ENCODE data around the gene PFKFB4.
A peak's percentile ranks its signal among the peaks of the same experiment; 100 is the strongest.

PFKFB4 gene

GRCh38 chr3:48473617-48473952, 83.0 kb downstream of the PFKFB4 start:
- no peak for TF ChIP-seq CTCF (IDR thresholded peaks at IDR 0.05)
- Mint-ChIP-seq H3K9me3 (no peaks in the 10 kb centered on the region), H3K4me1 (peaks cover 35% of the 10 kb centered on the region), H3K27ac (peak overlapping the region; percentile 91), H3K4me3 (peak overlapping the region; percentile 94), H3K36me3 (ENCODE audit: low read depth) (peaks cover 4% of the 10 kb centered on the region), H3K27me3 (ENCODE audit: low read depth, poor library complexity) (no peaks in the 10 kb centered on the region)
- no peak for DNase-seq

GRCh38 chr3:48472923-48473616, 83.5 kb downstream of the PFKFB4 start:
- peak; percentile 44 for TF ChIP-seq CTCF (IDR thresholded peaks at IDR 0.05)
- Mint-ChIP-seq H3K9me3 (no peaks in the 10 kb centered on the region), H3K27me3 (ENCODE audit: low read depth, poor library complexity) (no peaks in the 10 kb centered on the region), H3K4me3 (peak overlapping the region; percentile 94), H3K36me3 (ENCODE audit: low read depth) (peaks cover 5% of the 10 kb centered on the region), H3K27ac (peak overlapping the region; percentile 100), H3K4me1 (peaks cover 35% of the 10 kb centered on the region)
- DNase-seq: peak; percentile 92

- H3K27me3 Mint-ChIP-seq (ENCODE audit: low read depth, poor library complexity): no peaks in the 10 kb centered on the region
- peaks cover 10% of the 10 kb centered on the region for H3K36me3 Mint-ChIP-seq (ENCODE audit: low read depth)
- peaks cover 35% of the 10 kb centered on the region for H3K4me1 Mint-ChIP-seq
- DNase-seq: no peak
- H3K27ac Mint-ChIP-seq: peak overlapping the region; percentile 100
- TF ChIP-seq CTCF (IDR thresholded peaks at IDR 0.05): no peak
- no peaks in the 10 kb centered on the region for H3K9me3 Mint-ChIP-seq
- H3K4me3 Mint-ChIP-seq: peak overlapping the region; percentile 94
These were observed 84.0 kb downstream of the PFKFB4 start for GRCh38 chr3:48472673-48472922.

- H3K36me3 Mint-ChIP-seq (ENCODE audit: low read depth): peaks cover 12% of the 10 kb centered on the region
- H3K9me3 Mint-ChIP-seq: no peaks in the 10 kb centered on the region
- peaks cover 55% of the 10 kb centered on the region for H3K4me1 Mint-ChIP-seq
- no peaks in the 10 kb centered on the region for H3K27me3 Mint-ChIP-seq (ENCODE audit: low read depth, poor library complexity)
- DNase-seq: no peak
- H3K27ac Mint-ChIP-seq: peak overlapping the region; percentile 77
- H3K4me3 Mint-ChIP-seq: no peak overlapping the region
- no peak for TF ChIP-seq CTCF (IDR thresholded peaks at IDR 0.05)
These were observed 86.3 kb downstream of the PFKFB4 start for GRCh38 chr3:48470286-48470685.

- H3K4me3 Mint-ChIP-seq: no peak overlapping the region
- DNase-seq: no peak
- H3K27ac Mint-ChIP-seq: no peak overlapping the region
- peaks cover 12% of the 10 kb centered on the region for H3K36me3 Mint-ChIP-seq (ENCODE audit: low read depth)
- no peaks in the 10 kb centered on the region for H3K27me3 Mint-ChIP-seq (ENCODE audit: low read depth, poor library complexity)
- no peaks in the 10 kb centered on the region for H3K9me3 Mint-ChIP-seq
- H3K4me1 Mint-ChIP-seq: peaks cover 51% of the 10 kb centered on the region
- no peak for TF ChIP-seq CTCF (IDR thresholded peaks at IDR 0.05)
These were observed 87.3 kb downstream of the PFKFB4 start for GRCh38 chr3:48469046-48469915.

GRCh38 chr3:48468329-48468731, 88.3 kb downstream of the PFKFB4 start:
- DNase-seq: no peak
- H3K27ac Mint-ChIP-seq: peak overlapping the region; percentile 32
- H3K27me3 Mint-ChIP-seq (ENCODE audit: low read depth, poor library complexity): no peaks in the 10 kb centered on the region
- peaks cover 12% of the 10 kb centered on the region for H3K36me3 Mint-ChIP-seq (ENCODE audit: low read depth)
- peaks cover 47% of the 10 kb centered on the region for H3K4me1 Mint-ChIP-seq
- TF ChIP-seq CTCF (IDR thresholded peaks at IDR 0.05): no peak
- H3K9me3 Mint-ChIP-seq: no peaks in the 10 kb centered on the region
- no peak overlapping the region for H3K4me3 Mint-ChIP-seq
